RWPE2 (cell line): Measurements from ENCODE around the gene MS4A2.
"Not testable (repeated sequence)": the region's sequence is repeated elsewhere in the genome, so short reads cannot be mapped to it uniquely, and the experiment has no call there.

Experiments
- ATAC-seq: fragments of 200-7000 bp; cut with Tn5 transposase; 3 replicates; pipeline ENCODE4 v1.9.1; 2021; ENCODE audit warnings: low read depth
- DNase-seq: peaks from one replicate; pipeline ENCODE4 v3.0.0-alpha.2; 2020; ENCODE audit warnings: low spot score
- H3K27ac ChIP-seq: fragments of 450-650 bp; 2 replicates; pipeline ENCODE4 v1.5.1; 2017; ENCODE audit warnings: mild to moderate bottlenecking; ENCODE audit not compliant: poor library complexity, severe bottlenecking
- H3K27me3 ChIP-seq: fragments of 250-450 bp; sonication (Bioruptor Pico); 2 replicates; pipeline ENCODE4 v1.5.1; 2021; ENCODE audit warnings: mild to moderate bottlenecking, moderate library complexity; ENCODE audit not compliant: insufficient read depth, poor library complexity, severe bottlenecking
- H3K36me3 ChIP-seq: fragments of 250-450 bp; sonication (Bioruptor Pico); 2 replicates; pipeline ENCODE4 v1.5.1; 2020; ENCODE audit warnings: low read depth, mild to moderate bottlenecking, moderate library complexity
- H3K4me1 ChIP-seq: fragments of 250-450 bp; sonication (Bioruptor Pico); 2 replicates; pipeline ENCODE4 v1.5.1; 2021; ENCODE audit warnings: mild to moderate bottlenecking, moderate library complexity; ENCODE audit not compliant: insufficient read depth, poor library complexity, severe bottlenecking
- H3K4me3 ChIP-seq: fragments of 250-450 bp; sonication (Bioruptor Pico); 2 replicates; pipeline ENCODE4 v1.5.1; 2021; ENCODE audit warnings: mild to moderate bottlenecking, moderate library complexity; ENCODE audit not compliant: severe bottlenecking
- H3K9me3 ChIP-seq: fragments of 250-450 bp; sonication (Bioruptor Pico); 2 replicates; pipeline ENCODE4 v1.5.1; 2021; ENCODE audit warnings: mild to moderate bottlenecking, moderate library complexity; ENCODE audit not compliant: severe bottlenecking
- TF ChIP-seq, protein P1 (sequence below): fragments of 450-650 bp; IDR thresholded peaks from one replicate; pipeline ENCODE4 v1.5.1; 2017; ENCODE audit warnings: mild to moderate bottlenecking, moderate library complexity; ENCODE audit not compliant: poor library complexity, severe bottlenecking

Gene MS4A2

GRCh38 chr11:60100516-60100915 is 12.1 kb downstream of the MS4A2 start:
- ATAC-seq = no peak

GRCh38 chr11:60101368-60101767 is 12.9 kb downstream of the MS4A2 start:
- not testable (repeated sequence) for DNase-seq, H3K27ac ChIP-seq, ATAC-seq, H3K4me1 ChIP-seq, H3K4me3 ChIP-seq, H3K27me3 ChIP-seq, H3K36me3 ChIP-seq, H3K9me3 ChIP-seq

More at GRCh38 chr11:60100516-60100915, 12.1 kb downstream of the MS4A2 start:
- H3K4me3 ChIP-seq = no peak overlapping the region
- no peaks in the 10 kb centered on the region for H3K27me3 ChIP-seq
- H3K9me3 ChIP-seq = no peaks in the 10 kb centered on the region
- H3K36me3 ChIP-seq = no peaks in the 10 kb centered on the region
- TF ChIP-seq, protein P1, sequence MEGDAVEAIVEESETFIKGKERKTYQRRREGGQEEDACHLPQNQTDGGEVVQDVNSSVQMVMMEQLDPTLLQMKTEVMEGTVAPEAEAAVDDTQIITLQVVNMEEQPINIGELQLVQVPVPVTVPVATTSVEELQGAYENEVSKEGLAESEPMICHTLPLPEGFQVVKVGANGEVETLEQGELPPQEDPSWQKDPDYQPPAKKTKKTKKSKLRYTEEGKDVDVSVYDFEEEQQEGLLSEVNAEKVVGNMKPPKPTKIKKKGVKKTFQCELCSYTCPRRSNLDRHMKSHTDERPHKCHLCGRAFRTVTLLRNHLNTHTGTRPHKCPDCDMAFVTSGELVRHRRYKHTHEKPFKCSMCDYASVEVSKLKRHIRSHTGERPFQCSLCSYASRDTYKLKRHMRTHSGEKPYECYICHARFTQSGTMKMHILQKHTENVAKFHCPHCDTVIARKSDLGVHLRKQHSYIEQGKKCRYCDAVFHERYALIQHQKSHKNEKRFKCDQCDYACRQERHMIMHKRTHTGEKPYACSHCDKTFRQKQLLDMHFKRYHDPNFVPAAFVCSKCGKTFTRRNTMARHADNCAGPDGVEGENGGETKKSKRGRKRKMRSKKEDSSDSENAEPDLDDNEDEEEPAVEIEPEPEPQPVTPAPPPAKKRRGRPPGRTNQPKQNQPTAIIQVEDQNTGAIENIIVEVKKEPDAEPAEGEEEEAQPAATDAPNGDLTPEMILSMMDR = no peak
- no peaks in the 10 kb centered on the region for H3K4me1 ChIP-seq
- no peak overlapping the region for H3K27ac ChIP-seq
- no peak for DNase-seq

DNA sequence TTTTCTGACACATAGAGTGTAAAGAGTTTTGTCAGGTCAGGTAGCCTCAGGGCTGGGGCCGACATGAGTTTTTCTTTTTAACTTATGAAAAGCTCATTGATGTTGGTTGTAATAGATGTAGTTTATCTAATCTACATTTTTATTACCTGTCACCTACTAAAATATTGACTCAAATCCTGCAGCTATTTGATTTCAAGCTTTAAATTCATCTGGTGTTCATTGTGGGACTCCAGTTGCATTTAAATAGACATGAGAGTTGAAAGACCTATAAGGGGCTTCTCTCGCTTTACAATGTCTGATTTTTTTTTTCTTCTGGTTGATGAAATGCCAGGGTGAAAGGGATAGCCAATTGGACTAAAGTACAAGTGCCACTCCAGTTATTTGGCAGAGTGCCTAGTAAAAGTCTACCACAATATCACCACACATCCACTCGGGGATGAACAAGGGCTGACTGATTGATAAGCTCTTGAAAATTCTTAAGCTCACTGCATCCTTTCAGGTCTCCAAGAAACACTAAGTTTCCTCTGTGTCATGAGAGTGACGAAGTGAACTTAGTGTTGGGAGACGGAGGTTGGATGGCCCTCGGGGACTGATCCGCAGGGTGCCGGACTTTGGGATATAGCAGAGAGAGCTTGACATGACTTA is 16.1 kb downstream of the MS4A2 start:
- not testable (repeated sequence) for H3K4me1 ChIP-seq, H3K9me3 ChIP-seq, H3K27ac ChIP-seq

GRCh38 chr11:60108631-60109030 is 20.2 kb downstream of the MS4A2 start:
- not testable (repeated sequence) for H3K36me3 ChIP-seq, H3K9me3 ChIP-seq, H3K27me3 ChIP-seq, DNase-seq, H3K4me3 ChIP-seq, H3K27ac ChIP-seq, H3K4me1 ChIP-seq, ATAC-seq

More for the DNA sequence above, 16.1 kb downstream of the MS4A2 start:
- not testable (repeated sequence) for H3K4me3 ChIP-seq, H3K27me3 ChIP-seq, H3K36me3 ChIP-seq, DNase-seq, ATAC-seq

DNA sequence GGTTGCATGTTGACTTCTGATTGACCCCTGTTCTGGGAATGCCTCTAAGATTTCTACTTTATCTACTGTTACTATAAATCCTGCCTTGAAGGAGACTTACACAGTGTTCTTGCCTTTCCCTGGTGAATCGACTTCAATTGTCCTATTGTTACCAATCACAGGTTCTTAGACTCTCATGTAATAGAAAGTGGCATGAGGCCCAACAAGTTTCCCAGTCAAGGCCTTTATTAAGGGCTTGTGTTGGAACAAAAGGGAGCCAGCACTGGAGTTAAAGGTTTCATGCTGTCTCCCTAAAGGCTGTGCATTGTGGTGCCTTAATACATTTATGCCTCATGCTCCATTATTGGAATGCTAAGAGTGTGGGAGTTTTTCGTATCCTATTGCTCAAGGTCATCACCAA is 23.3 kb downstream of the MS4A2 start:
- no peak overlapping the region for H3K4me3 ChIP-seq
- no peak for ATAC-seq
- no peaks in the 10 kb centered on the region for H3K27me3 ChIP-seq
- no peak overlapping the region for H3K27ac ChIP-seq
- no peaks in the 10 kb centered on the region for H3K36me3 ChIP-seq
- TF ChIP-seq, protein P1 = no peak
- no peaks in the 10 kb centered on the region for H3K4me1 ChIP-seq
- no peak for DNase-seq
- H3K9me3 ChIP-seq = no peaks in the 10 kb centered on the region

DNA sequence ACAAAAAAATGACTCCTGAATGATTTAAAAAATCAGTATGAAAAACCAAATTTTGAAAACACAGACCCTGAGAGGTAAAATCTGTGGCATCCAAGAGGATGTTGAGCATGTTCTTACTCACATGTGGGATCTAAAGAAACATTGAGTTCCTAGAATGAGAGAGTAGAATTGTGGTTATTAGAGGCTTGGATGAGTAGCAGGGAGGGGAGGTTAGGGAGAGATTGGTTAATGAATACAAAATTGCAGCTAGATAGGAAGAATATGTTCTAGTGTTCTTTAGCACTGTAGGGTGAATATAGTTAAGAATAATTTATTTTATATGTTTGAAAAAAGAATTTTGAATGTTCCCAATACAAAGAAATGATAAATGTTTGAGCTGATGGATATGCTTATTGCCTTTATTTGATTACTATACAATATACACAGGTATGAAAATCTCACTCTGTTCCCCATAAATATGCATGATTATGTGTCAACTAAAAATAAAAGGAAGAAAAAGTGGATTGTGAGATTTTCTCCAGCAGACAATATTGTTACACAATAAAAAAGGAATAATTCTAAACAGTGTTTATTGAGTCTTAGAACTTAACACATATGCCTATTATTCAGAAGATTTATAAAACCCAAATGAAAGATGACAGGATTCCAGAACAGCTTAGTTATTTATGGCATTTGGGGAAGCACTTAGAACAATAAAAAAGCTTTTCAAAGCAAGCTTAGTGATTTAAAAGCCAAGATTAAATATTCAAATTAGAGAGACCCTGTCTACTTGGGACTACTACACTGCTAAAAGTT is 28.7 kb downstream of the MS4A2 start:
- no peak for ATAC-seq
- DNase-seq = no peak
- H3K27me3 ChIP-seq = no peaks in the 10 kb centered on the region
- no peak overlapping the region for H3K4me3 ChIP-seq
- no peaks in the 10 kb centered on the region for H3K4me1 ChIP-seq
- no peaks in the 10 kb centered on the region for H3K36me3 ChIP-seq
- H3K27ac ChIP-seq = no peak overlapping the region
- TF ChIP-seq, protein P1 = no peak
- no peaks in the 10 kb centered on the region for H3K9me3 ChIP-seq
